Caco-2 (cell line): Measurements from ENCODE around the gene ZBED1. TPM values are rescaled to one million over a fixed set of nuclear protein-coding genes. Genes with fewer than 3 reads are reported as not detected.
A peak's percentile ranks its signal among the peaks of the same experiment; 100 is the strongest.
"Not testable (repeated sequence)": the region's sequence is repeated elsewhere in the genome, so short reads cannot be mapped to it uniquely, and the experiment has no call there.

Source experiments
- BruUV-seq: library from RNA; stranded (reverse); fragments of 400-500 nt; replicated peaks from 2 replicates; lab custom pipeline; 2021; lab: Mats Ljungman, UMichigan
- CTCF ChIA-PET: fragments of 300-600 bp; sonication (Branson Sonifier 250); formaldehyde crosslinking; loops from one replicate; lab custom pipeline; 2022; ENCODE audit warnings: antibody characterized with exemption; lab: Charles Lee
- POLR2A ChIA-PET: fragments of 300-600 bp; sonication (Branson Sonifier 250); formaldehyde crosslinking; loops from one replicate; lab custom pipeline; 2022; ENCODE audit warnings: antibody characterized with exemption; lab: Charles Lee
- DNase-seq, 2 experiments: peaks; one replicate each; pipeline versions ENCODE4 v3.0.0 to v3.0.0-alpha.2; 2020 to 2022
- H3K27me3 ChIP-seq: replicated peaks from 2 replicates; pipeline ENCODE4 v1.6.0; 2011; ENCODE audit warnings: low read length; ENCODE audit not compliant: control insufficient read depth, insufficient read depth
- H3K36me3 ChIP-seq: 2 replicates; pipeline ENCODE4 v1.5.1; 2011; ENCODE audit warnings: low read length; ENCODE audit not compliant: control insufficient read depth, insufficient read depth
- H3K4me1 ChIP-seq: fragments of 250-450 bp; sonication (Bioruptor Pico); 2 replicates; pipeline ENCODE4 v1.5.1; 2020; ENCODE audit warnings: mild to moderate bottlenecking
- H3K4me3 ChIP-seq: 2 replicates; pipeline ENCODE4 v1.5.1; 2011; ENCODE audit warnings: low read depth, mild to moderate bottlenecking, control low read depth, low read length
- H3K9me3 ChIP-seq: fragments of 250-450 bp; sonication (Bioruptor Pico); 2 replicates; pipeline ENCODE4 v1.5.1; 2020; ENCODE audit warnings: mild to moderate bottlenecking, moderate library complexity
- H3K27ac Mint-ChIP-seq: one replicate; pipeline ENCODE4 v1.8.0; 2022; ENCODE audit warnings: mixed read lengths; ENCODE audit not compliant: unreplicated experiment
- H3K27me3 Mint-ChIP-seq: one replicate; pipeline ENCODE4 v1.8.0; 2022; ENCODE audit warnings: mixed read lengths; ENCODE audit not compliant: insufficient read depth, unreplicated experiment
- H3K36me3 Mint-ChIP-seq: one replicate; pipeline ENCODE4 v1.8.0; 2022; ENCODE audit warnings: mild to moderate bottlenecking, mixed read lengths; ENCODE audit not compliant: insufficient read depth, unreplicated experiment
- H3K4me1 Mint-ChIP-seq: one replicate; pipeline ENCODE4 v1.8.0; 2022; ENCODE audit warnings: low read depth, mixed read lengths; ENCODE audit not compliant: unreplicated experiment
- H3K4me3 Mint-ChIP-seq: one replicate; pipeline ENCODE4 v1.8.0; 2022; ENCODE audit warnings: mild to moderate bottlenecking, moderate library complexity, mixed read lengths; ENCODE audit not compliant: unreplicated experiment
- H3K9me3 Mint-ChIP-seq: one replicate; pipeline ENCODE4 v1.8.0; 2022; ENCODE audit warnings: mixed read lengths; ENCODE audit not compliant: unreplicated experiment
- intact Hi-C: fragments of 100-400 bp; cut with micrococcal nuclease; formaldehyde crosslinking; loops from one replicate; pipeline ENCODE4 v1.10.0; 2022; ENCODE audit not compliant: unreplicated experiment
- total RNA-seq: library from RNA; stranded (reverse); gene quantifications from 2 replicates; pipeline ENCODE4 v1.2.3, GENCODE V29; 2022
- TF ChIP-seq, protein P1 (sequence below), 2 experiments: fragments of 200-600 bp in 1 of 2; IDR thresholded peaks; 1 replicate in 1 of 2; 2 replicates in 1 of 2; pipeline versions ENCODE4 v1.5.1 to v1.8.0; 2011 to 2022; ENCODE audit warnings: antibody characterized with exemption in 1 of 2, control low read depth in 1 of 2, inconsistent platforms in 1 of 2, low read depth in 1 of 2, low read length in 1 of 2, mild to moderate bottlenecking in 1 of 2, moderate library complexity in 1 of 2; ENCODE audit not compliant: insufficient read depth in 1 of 2, severe bottlenecking in 1 of 2, unreplicated experiment in 1 of 2

ZBED1 gene
- total RNA-seq, 1 experiment from 2014 or later = 68.8 TPM

GRCh38 chrX:2463973-2464676 lies 36.7 kb downstream of the ZBED1 start:
- intact Hi-C loops = no loop called here
- Histone ChIP-seq H3K4me1 (peaks cover 10% of the 10 kb centered on the region; the same call in 1 of the 2 replicates), H3K9me3 (no peaks in the 10 kb centered on the region), H3K4me3 (no peak overlapping the region), H3K36me3 (no peaks in the 10 kb centered on the region), H3K27me3 (no peaks in the 10 kb centered on the region)
- Mint-ChIP-seq H3K36me3 (peaks cover 18% of the 10 kb centered on the region), H3K4me3 (no peak overlapping the region), H3K4me1 (peaks cover 18% of the 10 kb centered on the region), H3K27ac (no peak overlapping the region), H3K27me3 (no peaks in the 10 kb centered on the region), H3K9me3 (no peaks in the 10 kb centered on the region)
- no TSS peak for BruUV-seq
- ChIA-PET POLR2A (no interaction called here), CTCF (no interaction called here)
- TF ChIP-seq, protein P1, sequence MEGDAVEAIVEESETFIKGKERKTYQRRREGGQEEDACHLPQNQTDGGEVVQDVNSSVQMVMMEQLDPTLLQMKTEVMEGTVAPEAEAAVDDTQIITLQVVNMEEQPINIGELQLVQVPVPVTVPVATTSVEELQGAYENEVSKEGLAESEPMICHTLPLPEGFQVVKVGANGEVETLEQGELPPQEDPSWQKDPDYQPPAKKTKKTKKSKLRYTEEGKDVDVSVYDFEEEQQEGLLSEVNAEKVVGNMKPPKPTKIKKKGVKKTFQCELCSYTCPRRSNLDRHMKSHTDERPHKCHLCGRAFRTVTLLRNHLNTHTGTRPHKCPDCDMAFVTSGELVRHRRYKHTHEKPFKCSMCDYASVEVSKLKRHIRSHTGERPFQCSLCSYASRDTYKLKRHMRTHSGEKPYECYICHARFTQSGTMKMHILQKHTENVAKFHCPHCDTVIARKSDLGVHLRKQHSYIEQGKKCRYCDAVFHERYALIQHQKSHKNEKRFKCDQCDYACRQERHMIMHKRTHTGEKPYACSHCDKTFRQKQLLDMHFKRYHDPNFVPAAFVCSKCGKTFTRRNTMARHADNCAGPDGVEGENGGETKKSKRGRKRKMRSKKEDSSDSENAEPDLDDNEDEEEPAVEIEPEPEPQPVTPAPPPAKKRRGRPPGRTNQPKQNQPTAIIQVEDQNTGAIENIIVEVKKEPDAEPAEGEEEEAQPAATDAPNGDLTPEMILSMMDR (IDR thresholded peaks at IDR 0.05; ENCODE audit: insufficient read depth in 1 of 2, low read depth in 1 of 2, low read length in 1 of 2, severe bottlenecking in 1 of 2, unreplicated experiment in 1 of 2) = no peak
- DNase-seq = peak; percentile 60 to 86

DNA sequence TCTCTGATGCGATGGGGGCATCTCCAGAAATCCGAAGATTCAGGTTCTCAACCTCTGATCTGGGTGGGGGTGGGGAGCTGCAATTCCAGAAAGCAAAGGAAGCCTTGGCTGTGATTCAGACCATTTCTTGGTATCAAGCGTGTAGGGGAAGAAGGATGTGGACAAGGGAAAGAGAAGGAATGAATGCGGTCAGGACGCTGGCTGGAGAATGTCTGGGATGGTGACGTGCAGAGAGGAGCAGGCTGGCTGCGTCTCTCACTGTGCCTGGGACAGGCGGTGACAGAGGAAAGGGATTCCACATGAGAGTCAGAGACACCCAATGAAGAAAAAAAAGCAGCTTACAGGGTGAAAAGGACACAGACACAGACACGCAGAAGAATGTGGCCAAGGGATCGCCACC lies 37.3 kb downstream of the ZBED1 start:
- H3K27ac Mint-ChIP-seq, intact Hi-C loops, H3K4me1 ChIP-seq, DNase-seq, H3K4me3 Mint-ChIP-seq, POLR2A ChIA-PET, H3K9me3 ChIP-seq, H3K27me3 ChIP-seq, H3K4me3 ChIP-seq, H3K27me3 Mint-ChIP-seq, H3K36me3 ChIP-seq, BruUV-seq, H3K9me3 Mint-ChIP-seq, CTCF ChIA-PET: not testable (repeated sequence)
- H3K36me3 Mint-ChIP-seq = peaks cover 13% of the 10 kb centered on the region
- peaks cover 18% of the 10 kb centered on the region for H3K4me1 Mint-ChIP-seq

DNA sequence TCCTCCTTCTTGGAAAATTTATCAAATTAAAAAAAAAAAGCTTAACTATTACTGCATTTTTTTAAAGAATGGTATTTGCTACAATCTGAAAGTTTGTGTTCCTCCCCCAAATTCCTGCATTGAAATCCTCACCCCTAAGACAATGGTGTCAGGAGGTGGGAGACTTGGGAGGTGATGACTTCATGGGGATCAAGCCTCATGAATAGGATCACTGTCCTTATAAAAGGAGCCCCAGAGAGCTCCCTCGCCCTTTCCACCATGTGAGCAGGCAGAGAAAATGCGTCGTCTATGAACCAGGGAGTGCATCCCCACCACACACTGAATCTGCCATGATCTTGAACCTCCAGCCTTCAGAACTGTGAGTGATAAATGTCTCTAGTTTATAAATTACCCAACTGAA lies 38.0 kb downstream of the ZBED1 start:
- TF ChIP-seq, protein P1 (IDR thresholded peaks at IDR 0.05; ENCODE audit: insufficient read depth in 1 of 2, low read depth in 1 of 2, low read length in 1 of 2, severe bottlenecking in 1 of 2, unreplicated experiment in 1 of 2) = no peak
- no peaks in the 10 kb centered on the region for H3K27me3 ChIP-seq
- peaks cover 6% of the 10 kb centered on the region; the same call in 1 of the 2 replicates for H3K4me1 ChIP-seq
- ChIA-PET CTCF (no interaction called here), POLR2A (no interaction called here)
- intact Hi-C loops = no loop called here
- Mint-ChIP-seq H3K27me3 (no peaks in the 10 kb centered on the region), H3K36me3 (peaks cover 17% of the 10 kb centered on the region), H3K4me3 (no peak overlapping the region), H3K4me1 (peaks cover 18% of the 10 kb centered on the region), H3K9me3 (peaks cover 9% of the 10 kb centered on the region), H3K27ac (no peak overlapping the region)
- H3K36me3 ChIP-seq = no peaks in the 10 kb centered on the region
- no TSS peak for BruUV-seq
- DNase-seq = no peak
- no peak overlapping the region for H3K4me3 ChIP-seq
- H3K9me3 ChIP-seq = no peaks in the 10 kb centered on the region
